ENCODE data around the gene ZNF597.

- no peak for TF ChIP-seq CTCF (IDR thresholded peaks at IDR 0.05 in 8 of 11, conservative IDR thresholded peaks at IDR 0.05 in 3 of 11)
- TF ChIP-seq POLR2AphosphoS5 (IDR thresholded peaks at IDR 0.05): no peak
- TF ChIP-seq POLR2A (IDR thresholded peaks at IDR 0.05): no peak
Measured at GRCh38 chr16:3470723-3471122, 27.4 kb upstream of the ZNF597 start.
